WERI-Rb-1 (cell line): ENCODE measurements around the gene TNFRSF1B.
A peak's percentile ranks its signal among the peaks of the same experiment; 100 is the strongest.

Experiments
- DNase-seq: peaks from one replicate; pipeline ENCODE4 v3.0.0-alpha.2; 2020
- H3K27ac ChIP-seq: fragments of 250-450 bp; sonication (Bioruptor Pico); 2 replicates; pipeline ENCODE4 v1.5.1; 2020; ENCODE audit warnings: mild to moderate bottlenecking, moderate library complexity
- H3K27me3 ChIP-seq: fragments of 250-450 bp; sonication (Bioruptor Pico); 2 replicates; pipeline ENCODE4 v1.5.1; 2021; ENCODE audit warnings: mild to moderate bottlenecking, low read depth, moderate library complexity; ENCODE audit not compliant: insufficient read depth, severe bottlenecking
- H3K36me3 ChIP-seq: fragments of 250-450 bp; sonication (Bioruptor Pico); 2 replicates; pipeline ENCODE4 v1.5.1; 2020; ENCODE audit warnings: mild to moderate bottlenecking, moderate library complexity
- H3K4me3 ChIP-seq: 2 replicates; pipeline ENCODE4 v1.5.1; 2011; ENCODE audit warnings: low read depth, mild to moderate bottlenecking, control low read depth, low read length
- H3K9me3 ChIP-seq: fragments of 250-450 bp; sonication (Bioruptor Pico); 2 replicates; pipeline ENCODE4 v1.5.1; 2021; ENCODE audit warnings: mild to moderate bottlenecking, moderate library complexity; ENCODE audit not compliant: severe bottlenecking
- TF ChIP-seq, protein P1 (sequence below): IDR thresholded peaks from 2 replicates; pipeline ENCODE4 v1.5.1; 2011; ENCODE audit warnings: low read depth, mild to moderate bottlenecking, control low read depth, inconsistent platforms, low read length

Gene TNFRSF1B

GRCh38 chr1:12204754-12205658, 38.2 kb downstream of the TNFRSF1B start:
- no peaks in the 10 kb centered on the region for H3K27me3 ChIP-seq
- no peak overlapping the region for H3K4me3 ChIP-seq
- no peaks in the 10 kb centered on the region for H3K36me3 ChIP-seq
- TF ChIP-seq, protein P1, sequence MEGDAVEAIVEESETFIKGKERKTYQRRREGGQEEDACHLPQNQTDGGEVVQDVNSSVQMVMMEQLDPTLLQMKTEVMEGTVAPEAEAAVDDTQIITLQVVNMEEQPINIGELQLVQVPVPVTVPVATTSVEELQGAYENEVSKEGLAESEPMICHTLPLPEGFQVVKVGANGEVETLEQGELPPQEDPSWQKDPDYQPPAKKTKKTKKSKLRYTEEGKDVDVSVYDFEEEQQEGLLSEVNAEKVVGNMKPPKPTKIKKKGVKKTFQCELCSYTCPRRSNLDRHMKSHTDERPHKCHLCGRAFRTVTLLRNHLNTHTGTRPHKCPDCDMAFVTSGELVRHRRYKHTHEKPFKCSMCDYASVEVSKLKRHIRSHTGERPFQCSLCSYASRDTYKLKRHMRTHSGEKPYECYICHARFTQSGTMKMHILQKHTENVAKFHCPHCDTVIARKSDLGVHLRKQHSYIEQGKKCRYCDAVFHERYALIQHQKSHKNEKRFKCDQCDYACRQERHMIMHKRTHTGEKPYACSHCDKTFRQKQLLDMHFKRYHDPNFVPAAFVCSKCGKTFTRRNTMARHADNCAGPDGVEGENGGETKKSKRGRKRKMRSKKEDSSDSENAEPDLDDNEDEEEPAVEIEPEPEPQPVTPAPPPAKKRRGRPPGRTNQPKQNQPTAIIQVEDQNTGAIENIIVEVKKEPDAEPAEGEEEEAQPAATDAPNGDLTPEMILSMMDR = no peak
- no peak overlapping the region for H3K27ac ChIP-seq
- DNase-seq = no peak
- no peaks in the 10 kb centered on the region for H3K9me3 ChIP-seq

DNA sequence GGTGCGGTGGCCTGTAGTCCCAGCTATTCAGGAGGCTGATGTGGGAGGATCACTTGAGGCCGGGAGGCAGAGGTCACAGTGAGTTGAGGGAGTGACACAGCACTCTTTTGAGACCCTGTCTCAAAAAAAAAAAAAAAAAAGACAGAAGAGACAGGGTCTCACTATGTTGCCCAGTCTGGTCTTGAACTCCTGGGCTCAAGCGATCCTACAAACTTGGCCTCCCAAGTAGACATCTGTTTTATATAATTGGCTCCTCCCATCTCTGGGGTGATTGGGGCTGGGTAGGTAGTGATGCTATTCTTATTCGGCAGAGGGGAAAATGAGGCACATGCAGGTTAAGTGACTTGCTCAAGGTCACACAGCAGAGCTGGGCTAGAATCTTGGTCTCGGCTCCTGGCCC, 39.4 kb downstream of the TNFRSF1B start:
- H3K27ac ChIP-seq = no peak overlapping the region
- TF ChIP-seq, protein P1 = no peak
- no peaks in the 10 kb centered on the region for H3K36me3 ChIP-seq
- no peak overlapping the region for H3K4me3 ChIP-seq
- DNase-seq = no peak
- H3K9me3 ChIP-seq = no peaks in the 10 kb centered on the region
- peaks cover 8% of the 10 kb centered on the region for H3K27me3 ChIP-seq

- H3K36me3 ChIP-seq = no peaks in the 10 kb centered on the region
- no peak overlapping the region for H3K27ac ChIP-seq
Observed at GRCh38 chr1:12206792-12207424, 40.1 kb downstream of the TNFRSF1B start.

GRCh38 chr1:12208271-12208670, 41.5 kb downstream of the TNFRSF1B start:
- Histone ChIP-seq H3K9me3 (no peaks in the 10 kb centered on the region), H3K4me3 (no peak overlapping the region), H3K27me3 (peaks cover 14% of the 10 kb centered on the region), H3K36me3 (no peaks in the 10 kb centered on the region), H3K27ac (no peak overlapping the region)
- no peak for DNase-seq
- TF ChIP-seq, protein P1 = no peak

More at GRCh38 chr1:12206792-12207424, 40.1 kb downstream of the TNFRSF1B start:
- Histone ChIP-seq H3K4me3 (no peak overlapping the region), H3K27me3 (peaks cover 14% of the 10 kb centered on the region), H3K9me3 (no peaks in the 10 kb centered on the region)
- TF ChIP-seq, protein P1 = no peak
- no peak for DNase-seq

DNA sequence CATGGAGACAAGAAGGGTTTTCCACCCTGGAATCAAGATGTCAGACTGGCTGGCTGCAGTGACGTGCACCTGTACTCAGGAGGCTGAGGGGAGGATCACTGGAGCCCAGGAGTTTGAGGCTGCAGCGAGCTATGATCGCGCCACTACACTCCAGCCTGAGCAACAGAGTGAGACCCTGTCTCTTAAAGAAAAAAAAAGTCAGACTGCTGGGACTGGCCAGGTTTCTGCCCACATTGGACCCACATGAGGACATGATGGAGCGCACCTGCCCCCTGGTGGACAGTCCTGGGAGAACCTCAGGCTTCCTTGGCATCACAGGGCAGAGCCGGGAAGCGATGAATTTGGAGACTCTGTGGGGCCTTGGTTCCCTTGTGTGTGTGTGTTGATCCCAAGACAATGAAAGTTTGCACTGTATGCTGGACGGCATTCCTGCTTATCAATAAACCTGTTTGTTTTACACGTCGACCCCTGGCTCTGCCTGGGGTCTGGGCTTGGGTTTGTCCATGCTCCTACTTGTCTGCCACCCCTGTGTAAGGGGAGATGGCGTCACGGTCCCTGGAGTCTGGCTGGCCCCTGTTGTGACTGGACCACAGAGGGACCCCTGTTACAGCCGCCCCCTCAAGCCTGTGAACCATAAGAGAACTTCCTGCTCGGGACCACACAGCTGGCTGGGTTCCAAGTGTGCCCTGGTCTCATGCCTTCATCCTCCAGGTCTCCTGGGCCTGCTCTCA, 42.1 kb downstream of the TNFRSF1B start:
- TF ChIP-seq, protein P1 = peak; percentile 88
- Histone ChIP-seq H3K36me3 (no peaks in the 10 kb centered on the region), H3K27me3 (peaks cover 14% of the 10 kb centered on the region), H3K27ac (no peak overlapping the region), H3K9me3 (no peaks in the 10 kb centered on the region), H3K4me3 (no peak overlapping the region)
- DNase-seq = peak; percentile 76
